HG03064 (cell line): ENCODE data around the gene SPATA25.

ENCODE experiments used
- ATAC-seq: cut with Tn5 transposase; IDR thresholded peaks from one replicate; pipeline ENCODE4 v1.9.1; 2021; ENCODE audit warnings: low read depth; ENCODE audit not compliant: unreplicated experiment

SPATA25 gene

DNA sequence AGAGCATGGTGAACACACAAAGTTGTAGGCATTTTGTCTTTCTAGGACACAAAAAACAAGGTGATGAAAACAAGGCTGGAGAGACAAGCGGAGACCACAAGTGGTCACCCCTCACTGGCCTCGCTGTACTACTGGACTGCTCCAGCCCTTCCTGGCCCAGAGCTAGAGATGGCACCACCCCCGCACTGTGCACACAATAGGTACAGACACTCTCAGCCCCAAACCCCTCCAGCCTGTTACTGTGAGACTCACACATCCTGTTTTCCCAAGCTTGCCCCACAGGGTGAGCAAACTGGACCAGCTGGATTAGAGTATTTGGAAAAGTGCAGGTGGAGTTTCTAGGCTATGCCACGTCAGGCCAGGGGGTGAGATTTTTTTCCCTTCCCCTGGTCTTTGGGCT, 14.8 kb downstream of the SPATA25 start:
- no peak for ATAC-seq

DNA sequence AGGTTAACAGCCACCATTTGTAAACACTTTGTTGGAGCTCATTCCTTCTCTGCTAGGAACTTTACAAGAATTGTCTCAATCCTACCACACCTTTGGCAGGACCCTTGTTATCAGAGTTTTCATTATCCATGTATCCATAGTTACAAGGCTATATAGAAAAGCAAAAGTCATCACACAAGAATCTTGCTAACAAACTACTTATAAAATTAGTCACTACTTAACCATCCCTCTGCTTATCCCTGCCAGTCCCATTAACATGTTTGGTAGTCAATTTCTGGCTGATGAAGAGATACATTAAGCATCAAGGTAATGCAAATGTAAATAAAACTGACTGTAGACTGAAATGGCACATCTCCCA, 19.6 kb downstream of the SPATA25 start:
- ATAC-seq = no peak

DNA sequence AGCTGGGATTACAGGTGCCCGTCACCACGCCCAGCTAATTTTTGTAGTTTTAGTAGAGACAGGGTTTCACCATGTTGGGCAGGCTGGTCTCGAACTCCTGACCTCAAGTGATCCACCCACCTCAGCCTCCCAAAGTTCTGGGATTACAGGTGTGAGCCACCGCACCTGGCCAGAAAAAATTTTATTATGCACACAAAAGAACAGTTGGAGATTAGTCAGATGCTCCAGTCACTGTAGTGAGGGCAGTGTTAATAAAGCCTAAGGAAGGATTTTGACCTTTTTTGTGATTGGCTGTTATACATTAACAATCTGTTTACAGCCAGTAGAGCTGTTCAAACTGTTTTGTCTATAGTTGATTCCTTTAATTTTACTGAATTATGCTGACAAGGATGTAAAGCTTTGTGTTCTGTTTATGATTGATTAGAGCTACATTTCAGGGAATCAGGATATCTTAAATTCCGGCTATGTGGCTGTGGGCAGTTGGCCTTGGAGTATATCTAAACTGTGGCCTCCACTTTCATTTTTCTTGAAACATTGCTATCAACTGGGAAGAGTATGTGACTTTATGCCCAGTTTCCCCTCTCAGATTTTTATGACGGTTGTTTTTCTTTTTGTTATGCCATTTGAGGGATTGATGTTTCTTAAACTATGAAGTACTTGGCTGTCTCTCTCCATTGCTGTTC, 20.1 kb downstream of the SPATA25 start:
- no peak for ATAC-seq

DNA sequence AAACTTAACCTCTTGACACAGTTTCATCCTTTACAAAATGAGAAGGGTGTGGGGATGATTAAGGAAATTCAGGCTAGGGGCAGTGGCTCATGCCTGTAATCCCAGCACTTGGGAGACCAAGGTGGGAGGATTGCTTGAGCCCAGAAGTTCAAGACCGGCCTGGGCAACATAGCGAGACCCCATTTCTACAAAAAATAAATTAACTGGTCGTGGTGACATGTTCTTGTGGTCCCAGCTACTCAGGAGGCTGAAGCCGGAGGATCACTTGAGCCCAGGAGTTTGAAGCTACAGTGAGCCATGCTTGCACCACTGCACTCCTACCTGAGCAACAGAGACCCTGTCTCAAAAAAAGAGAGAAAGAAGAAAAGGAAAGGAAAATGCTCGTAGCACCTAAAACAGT, 21.0 kb downstream of the SPATA25 start:
- ATAC-seq = no peak

DNA sequence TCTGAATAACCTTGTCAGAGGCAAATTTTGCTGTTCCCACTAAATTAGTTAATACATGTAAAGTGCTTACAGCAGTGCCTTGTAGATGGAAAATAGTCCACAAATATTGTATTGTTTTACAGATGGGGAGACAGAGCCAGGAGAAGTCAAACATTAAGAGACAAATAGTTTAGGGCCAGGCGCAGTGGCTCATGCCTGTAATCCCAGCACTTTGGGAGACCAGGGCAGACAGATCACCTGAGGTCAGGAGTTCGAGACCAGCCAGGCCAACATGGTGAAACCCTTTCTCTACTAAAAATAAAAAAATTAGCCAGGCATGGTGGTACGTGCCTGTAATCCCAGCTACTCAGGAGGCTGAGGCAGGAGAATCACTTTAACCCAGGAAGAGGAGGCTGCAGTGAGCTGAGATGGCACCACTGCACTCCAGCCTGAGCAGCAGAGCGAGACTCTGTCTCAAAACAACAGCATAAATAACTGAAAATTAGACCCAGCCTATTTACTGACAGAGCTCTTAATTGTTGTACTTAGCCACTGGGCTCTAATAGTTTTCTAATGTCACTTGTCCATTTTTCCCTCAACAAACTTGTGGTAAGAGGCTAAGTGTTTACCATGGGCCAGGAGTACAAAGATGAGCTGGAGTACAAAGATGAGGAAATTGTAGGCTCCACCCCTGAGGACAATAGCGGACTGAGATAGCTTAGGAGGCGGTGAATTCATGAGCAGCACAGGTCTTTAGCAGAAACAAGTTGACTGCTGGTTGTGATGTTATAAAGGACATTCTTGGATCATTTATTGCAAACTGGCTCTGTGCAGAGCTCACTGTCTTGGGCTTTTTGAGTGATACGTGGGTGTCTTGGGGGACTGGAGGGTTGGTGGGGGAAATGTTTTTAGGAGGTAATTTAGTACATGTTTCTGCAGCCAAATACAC, 23.6 kb downstream of the SPATA25 start:
- ATAC-seq = no peak

DNA sequence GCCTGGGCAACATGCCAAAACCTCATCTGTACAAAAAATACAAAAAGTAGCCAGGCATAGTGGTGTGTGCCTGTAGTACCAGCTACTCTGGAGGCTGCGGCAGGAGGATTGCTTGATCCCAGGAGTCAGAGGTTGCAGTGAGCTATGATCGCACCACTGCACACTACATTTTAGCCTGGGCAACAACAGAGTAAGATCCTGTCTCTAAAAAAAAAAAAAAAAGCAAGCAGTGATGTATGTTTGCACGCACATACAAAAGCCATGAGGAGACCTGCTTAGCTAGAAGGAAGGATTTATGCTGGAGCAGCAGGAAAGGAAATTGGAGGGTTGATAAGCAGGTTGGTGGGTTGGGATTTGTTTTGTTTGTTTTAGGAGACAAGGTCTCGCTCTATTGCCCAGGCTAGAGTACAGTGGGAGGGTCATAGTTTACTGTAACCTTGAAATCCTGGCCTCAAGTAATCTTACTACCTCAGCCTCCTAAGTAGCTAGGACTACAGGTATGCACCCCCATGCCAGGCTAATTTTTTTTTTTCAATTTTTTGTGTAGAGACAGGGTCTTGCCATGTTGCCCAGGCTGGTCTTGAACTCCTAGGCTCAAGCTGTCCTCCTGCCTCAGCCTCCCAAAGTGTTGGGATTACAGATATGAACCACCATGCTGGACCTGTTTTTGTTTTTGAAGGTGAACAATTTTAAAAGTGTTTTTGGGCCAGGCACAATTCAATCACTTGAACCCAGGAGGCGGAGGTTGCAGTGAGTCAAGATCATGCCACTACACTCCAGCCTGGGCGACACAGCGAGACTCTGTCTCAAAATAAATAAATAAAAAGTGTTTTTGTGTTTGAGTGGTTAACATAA, 26.0 kb downstream of the SPATA25 start:
- no peak for ATAC-seq

DNA sequence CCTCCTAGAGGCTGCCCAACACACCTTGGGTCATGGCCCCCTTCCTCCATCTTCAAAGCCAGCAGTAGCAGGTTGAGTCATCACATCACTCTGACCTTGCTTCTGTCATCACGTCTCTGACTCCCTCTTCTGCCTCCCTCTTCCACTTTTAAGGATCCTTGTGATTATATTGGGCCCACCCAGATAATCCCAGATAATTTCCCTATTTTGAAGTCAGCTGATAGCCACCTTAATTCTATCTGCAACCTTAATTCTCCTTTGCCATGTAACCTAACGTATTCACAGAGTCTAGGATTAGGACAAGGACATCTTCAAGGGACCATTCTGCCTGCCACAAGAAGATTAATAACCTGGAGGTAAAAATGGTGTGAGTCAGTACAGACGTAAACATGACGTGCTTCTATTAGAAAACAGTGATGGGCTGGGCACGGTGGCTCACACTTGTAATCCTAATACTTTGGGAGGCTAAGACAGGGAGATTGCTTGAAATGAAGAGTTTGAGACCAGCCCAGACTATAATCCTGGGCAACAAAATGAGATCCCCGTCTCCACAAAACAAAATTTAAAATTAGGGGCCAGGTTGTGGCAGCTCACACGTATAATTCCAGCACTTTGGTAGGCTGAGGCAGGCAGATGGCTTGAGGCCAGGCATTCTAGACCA, 26.7 kb downstream of the SPATA25 start:
- no peak for ATAC-seq

DNA sequence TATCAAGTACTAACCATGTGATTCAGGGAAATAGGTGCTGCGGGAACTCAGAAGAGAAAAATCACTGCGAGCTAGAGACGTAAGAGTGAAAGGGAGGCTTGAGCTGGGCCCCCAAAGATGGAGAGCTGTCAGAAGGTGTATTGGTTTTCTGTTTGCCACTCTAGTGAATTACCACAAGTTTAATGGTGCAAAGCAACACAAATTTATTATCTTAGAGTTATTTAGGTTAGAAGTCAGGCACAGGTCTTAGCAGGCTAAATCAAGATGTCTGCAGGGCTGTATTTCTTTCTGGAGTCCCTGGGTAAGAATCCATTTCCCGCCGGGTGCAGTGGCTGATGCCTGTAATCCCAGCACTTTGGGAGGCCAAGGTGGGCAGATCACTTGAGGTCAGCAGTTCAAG, 27.5 kb downstream of the SPATA25 start:
- ATAC-seq = no peak

DNA sequence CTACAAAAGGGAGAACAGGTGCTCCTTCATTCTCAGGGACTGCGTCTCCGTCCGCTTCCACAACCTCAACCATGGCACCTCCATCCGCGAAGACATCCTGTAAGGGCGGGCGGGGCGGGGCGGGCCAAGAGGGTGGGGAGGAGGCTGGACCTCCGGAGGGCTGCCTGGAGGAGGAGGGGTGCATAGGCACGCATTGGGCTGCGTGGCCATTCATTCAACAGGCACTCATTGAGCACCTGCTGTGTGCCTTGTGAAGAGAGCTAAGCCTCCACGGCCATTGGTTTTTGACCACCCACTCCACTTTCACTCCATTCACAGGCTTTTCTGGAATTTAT, 29.6 kb downstream of the SPATA25 start:
- peak; percentile 23 for ATAC-seq

DNA sequence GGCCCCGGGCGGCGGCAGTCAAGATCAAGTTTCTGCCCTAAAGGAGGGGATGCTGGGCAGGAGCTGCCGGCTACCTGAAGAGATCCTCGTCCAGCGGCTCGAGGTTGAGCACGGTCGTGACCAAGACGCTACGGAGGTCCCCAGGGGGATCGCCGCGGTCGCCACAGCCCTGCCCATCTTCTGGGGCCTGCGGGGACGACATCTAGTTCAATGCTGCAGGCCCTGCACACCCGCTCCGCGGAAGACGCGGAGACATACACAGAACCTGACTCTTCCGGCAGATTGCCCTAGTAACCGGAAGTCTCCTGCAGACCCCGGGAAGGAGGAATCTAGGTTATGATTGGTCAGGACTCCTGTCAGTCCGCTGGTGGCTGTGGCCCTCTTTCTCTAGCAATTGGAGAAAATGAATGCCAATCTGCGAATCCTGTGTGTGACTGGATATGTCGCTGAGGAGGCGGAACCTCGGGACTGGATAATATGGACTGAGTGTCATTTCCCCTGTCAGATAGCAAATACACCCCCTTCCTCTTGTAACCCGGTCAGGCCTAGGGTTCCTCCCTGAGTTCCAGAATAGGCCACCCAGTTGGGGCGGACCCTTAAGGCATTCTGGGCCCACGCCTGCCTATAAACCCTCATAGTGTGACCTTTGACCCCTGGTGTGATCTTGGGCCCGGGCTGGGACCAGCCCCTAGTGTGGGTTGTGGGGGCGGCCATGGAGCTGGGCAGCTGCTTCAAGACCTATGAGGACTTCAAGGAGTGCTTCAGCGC, 30.1 kb downstream of the SPATA25 start, which contains the start of the genes ACOT8 and ZSWIM3:
Gene ACOT8 (minus strand): TSS at position 279 of the 768 bp plus-strand sequence. CDS start 77 bp downstream, at position 202.
Gene ZSWIM3 (plus strand): TSS at position 501 of the 768 bp plus-strand sequence. CDS start 212 bp downstream, at position 713.
- peak; percentile 84 for ATAC-seq

DNA sequence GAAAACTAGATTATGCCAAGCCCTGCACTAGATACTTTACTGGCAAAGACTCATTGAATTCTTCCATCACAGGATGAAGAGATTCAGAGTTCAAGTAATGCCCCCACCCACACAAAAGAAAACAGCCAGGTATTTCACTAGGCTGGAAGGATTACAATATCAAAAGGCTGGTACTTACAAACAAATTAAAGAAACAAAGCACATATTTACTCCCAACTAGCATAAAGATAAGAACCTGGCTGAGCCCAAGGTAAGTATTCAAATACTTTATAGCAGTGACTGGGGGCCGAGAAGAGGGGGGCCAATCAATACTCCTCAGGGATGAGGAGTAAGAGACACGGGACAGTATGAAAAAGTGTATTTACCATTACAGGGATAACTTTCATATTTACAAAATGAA, 33.9 kb downstream of the SPATA25 start:
- ATAC-seq = no peak

DNA sequence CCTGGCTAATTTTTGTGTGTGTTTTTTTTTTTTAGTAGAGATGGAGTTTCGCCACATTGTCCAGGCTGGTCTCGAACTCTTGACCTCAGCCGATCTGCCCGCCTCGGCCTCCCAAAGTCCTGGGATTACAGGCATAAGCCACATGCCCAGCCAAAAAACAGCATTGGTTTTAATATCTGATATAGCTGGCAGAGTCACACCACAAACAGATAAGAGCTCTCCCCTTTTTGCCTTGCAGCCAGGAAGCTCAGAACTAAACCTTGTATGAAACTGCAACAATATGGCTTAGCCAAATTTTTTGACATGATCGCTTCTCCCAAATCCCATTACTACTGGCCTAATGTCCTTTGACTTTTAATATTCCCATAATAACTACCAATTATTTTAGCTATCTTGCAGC, 35.1 kb downstream of the SPATA25 start:
- no peak for ATAC-seq

DNA sequence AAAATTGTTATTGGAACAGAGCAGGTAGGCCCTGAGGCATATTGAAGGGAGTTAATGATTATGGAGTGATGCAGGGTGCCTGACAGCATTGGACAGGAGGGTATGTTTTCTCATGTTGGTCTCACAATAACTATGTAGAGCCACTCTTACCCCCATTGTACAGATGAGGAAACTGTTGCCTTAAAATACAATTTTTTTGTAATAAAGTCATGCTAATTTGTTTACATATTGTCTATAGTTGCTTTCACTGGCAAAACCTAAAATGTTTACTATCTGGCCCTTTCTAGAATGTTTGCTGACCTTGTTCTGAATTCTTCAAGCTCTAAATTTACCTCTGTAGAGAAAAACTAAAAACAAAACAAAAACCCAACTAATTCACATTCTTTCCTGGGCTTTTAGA, 35.9 kb downstream of the SPATA25 start:
- ATAC-seq = no peak

DNA sequence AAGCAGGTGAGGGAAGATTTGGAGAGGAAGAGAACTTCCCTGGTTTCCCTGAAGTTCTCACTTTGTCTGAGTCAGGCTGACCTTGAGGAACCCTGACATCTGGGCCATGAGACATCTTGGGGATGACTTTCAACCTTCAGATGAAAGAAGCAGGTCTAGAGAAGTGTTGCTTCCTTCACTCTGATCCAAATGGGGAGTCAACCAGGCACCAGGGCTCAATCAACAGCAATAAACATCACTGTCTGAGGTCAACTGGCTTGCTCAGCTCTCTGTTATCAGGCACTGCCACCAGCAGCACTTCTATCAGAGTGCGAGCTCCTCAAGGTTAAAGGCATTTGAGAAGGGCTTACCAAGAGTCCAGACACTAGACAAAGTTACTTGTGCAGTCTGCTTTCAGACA, 36.5 kb downstream of the SPATA25 start:
- no peak for ATAC-seq

DNA sequence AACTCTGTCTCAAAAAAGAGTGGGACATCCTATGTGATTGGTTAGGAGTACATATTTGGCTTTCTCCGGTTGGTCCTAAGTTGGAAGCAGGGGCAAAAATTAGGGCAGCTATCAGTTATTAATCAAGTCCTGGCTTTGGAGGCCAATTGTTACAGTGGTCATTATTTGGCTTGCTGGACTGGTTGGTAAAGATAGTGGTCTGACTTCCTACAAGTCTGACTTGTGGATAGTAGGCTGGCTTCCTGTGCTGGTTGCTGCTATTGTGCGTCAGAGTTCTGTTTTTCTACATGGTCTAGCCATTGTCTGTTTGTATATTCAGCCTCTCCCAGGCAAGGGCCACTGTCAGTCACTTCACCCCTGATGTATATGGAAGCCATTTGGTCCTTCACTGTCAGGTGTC, 37.2 kb downstream of the SPATA25 start:
- ATAC-seq = no peak

DNA sequence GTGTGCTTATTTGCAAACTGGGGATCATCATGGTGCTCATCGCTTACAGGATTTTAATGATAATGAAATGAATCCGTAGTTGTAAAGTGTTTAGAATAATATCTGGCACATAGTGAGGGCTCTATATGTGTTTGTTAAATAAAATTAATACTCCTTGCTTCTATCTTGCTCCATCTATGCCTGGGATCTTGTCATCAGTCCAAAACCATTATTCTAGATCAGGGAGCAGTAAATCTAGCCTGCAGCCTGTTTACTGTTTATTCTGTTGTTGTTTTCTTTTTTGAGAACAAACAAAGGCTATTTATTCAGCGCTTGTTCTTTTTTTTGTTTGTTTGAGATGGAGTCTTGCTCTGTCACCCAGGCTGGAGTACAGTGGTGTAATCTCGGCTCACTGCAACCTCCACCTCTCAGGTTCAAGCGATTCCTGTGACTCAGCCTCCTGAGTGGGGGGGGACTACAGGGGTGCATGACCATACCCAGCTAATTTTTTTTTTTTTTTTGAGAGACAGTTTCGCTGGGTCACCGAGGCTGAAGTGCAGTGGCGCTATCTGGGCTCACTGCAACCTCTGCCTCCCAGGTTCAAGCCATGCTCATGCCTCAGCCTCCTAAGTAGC, 38.3 kb downstream of the SPATA25 start:
- ATAC-seq = no peak

DNA sequence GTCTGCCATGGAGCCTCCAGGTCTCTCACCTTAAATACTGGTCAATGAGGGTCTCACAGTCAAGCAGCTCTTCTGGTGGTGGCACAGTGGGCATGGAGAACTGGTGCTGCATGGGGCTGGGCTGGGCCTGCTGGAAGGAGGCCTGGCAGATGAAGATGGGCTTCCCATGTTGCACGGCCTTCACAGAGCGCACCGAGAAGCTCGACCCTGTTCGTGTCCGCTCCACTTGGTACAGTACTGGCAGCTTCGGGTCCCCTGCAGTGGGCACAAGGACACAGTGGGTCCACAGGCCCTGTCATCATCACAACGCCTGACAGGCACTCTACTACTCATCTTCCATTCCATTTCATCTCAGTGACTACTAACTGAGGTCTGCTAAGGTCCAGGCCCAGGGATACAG, 39.0 kb downstream of the SPATA25 start:
- ATAC-seq = no peak

DNA sequence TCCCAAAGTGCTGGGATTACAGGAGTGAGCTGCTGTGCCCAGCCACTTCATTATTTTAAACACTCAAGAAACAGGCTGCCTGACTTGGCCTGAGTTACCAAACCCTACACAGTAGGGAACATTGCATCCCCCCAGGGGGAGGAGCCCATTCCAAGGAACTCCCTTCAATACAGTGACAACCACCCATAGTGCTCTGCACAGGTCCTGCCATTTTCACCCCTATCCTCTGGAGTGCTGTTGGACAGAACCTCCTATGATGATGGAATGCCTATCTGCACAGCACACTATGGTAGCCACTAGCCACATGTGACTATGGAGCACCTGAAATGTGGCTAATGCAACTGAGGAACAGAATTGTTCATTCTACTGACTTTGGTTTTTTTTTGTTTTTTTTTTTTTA, 42.0 kb downstream of the SPATA25 start:
- no peak for ATAC-seq

DNA sequence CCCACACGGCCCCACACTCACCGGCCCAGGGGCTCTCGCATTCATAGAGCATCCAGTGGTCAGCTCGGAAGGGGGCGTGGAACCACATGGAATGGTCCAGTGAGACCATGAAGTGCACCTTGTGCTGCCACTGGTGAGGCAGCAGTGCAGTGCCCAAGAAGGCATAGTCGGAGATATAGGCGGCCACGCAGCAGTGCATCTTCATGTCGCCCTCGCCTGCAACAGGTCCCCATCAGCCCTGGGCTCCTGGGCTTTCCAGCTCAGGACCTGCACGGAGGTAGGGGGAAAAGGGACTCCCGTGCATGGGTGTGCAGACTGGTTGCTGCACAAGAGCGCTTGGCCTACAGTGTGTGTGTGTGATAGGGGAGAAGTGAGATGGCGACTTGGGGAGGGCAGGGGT, 43.9 kb downstream of the SPATA25 start:
- no peak for ATAC-seq
